HEK293 (cell line): ENCODE measurements around the gene PDE6B.

Experiments
- CTCF ChIA-PET: fragments of 350-600 bp; formaldehyde crosslinking; extraction: SDS; loops from one replicate; lab custom pipeline; 2021; ENCODE audit warnings: antibody characterized with exemption; lab: Yijun Ruan, JAX
- POLR2A ChIA-PET: fragments of 300-600 bp; formaldehyde crosslinking; extraction: SDS; loops from one replicate; lab custom pipeline; 2020; ENCODE audit warnings: antibody characterized with exemption, inconsistent platforms; lab: Yijun Ruan, JAX
- H3K27ac ChIP-seq: fragments of 200-500 bp; sonication (Bioruptor generic); 2 replicates; pipeline ENCODE4 v1.5.1; 2014; ENCODE audit warnings: low read depth, low read length, control low read depth, inconsistent platforms; ENCODE audit errors: extremely low read depth
- H3K36me3 ChIP-seq, 2 experiments: fragments of 200-500 bp in 1 of 2; sonication (Bioruptor generic) in 1 of 2; 1 replicate in 1 of 2; 2 replicates in 1 of 2; pipeline ENCODE4 v1.5.1; 2014 to 2017; ENCODE audit warnings: inconsistent platforms in 2 of 2, low read length in 2 of 2; ENCODE audit not compliant: control insufficient read depth in 2 of 2, insufficient read depth in 1 of 2
- H3K4me1 ChIP-seq: fragments of 200-500 bp; sonication (Bioruptor generic); 2 replicates; pipeline ENCODE4 v1.5.1; 2014; ENCODE audit warnings: mild to moderate bottlenecking, low read length, inconsistent platforms; ENCODE audit not compliant: control insufficient read depth, insufficient read depth
- H3K4me3 ChIP-seq: 2 replicates; pipeline ENCODE4 v1.5.1; 2011; ENCODE audit warnings: low read depth, mild to moderate bottlenecking, control low read depth, low read length, moderate library complexity
- H3K9me3 ChIP-seq: fragments of 200-500 bp; sonication (Bioruptor generic); 2 replicates; pipeline ENCODE4 v1.5.1; 2014; ENCODE audit warnings: low read depth, low read length, inconsistent platforms; ENCODE audit not compliant: control insufficient read depth, insufficient read depth
- BCL11A ChIP-seq: fragments of 450-650 bp; formaldehyde crosslinking; IDR thresholded peaks from 2 replicates; pipeline ENCODE4 v1.5.1; 2016; ENCODE audit warnings: low read depth, missing biosample characterization, missing genetic modification characterization
- CTCF ChIP-seq: fragments of 450-650 bp; formaldehyde crosslinking; IDR thresholded peaks from 2 replicates; pipeline ENCODE4 v1.5.1; 2016; ENCODE audit warnings: missing biosample characterization, missing genetic modification characterization
- GLIS1 ChIP-seq: fragments of 450-650 bp; formaldehyde crosslinking; IDR thresholded peaks from 2 replicates; pipeline ENCODE4 v1.5.1; 2016; ENCODE audit warnings: missing biosample characterization, missing genetic modification characterization
- KLF1 ChIP-seq: fragments of 450-650 bp; formaldehyde crosslinking; IDR thresholded peaks from 2 replicates; pipeline ENCODE4 v1.5.1; 2016; ENCODE audit warnings: missing biosample characterization, missing genetic modification characterization
- SCRT2 ChIP-seq: fragments of 450-650 bp; formaldehyde crosslinking; IDR thresholded peaks from 2 replicates; pipeline ENCODE4 v1.5.1; 2016; ENCODE audit warnings: missing biosample characterization, missing genetic modification characterization
- ZBTB1 ChIP-seq: fragments of 450-650 bp; formaldehyde crosslinking; IDR thresholded peaks from 2 replicates; pipeline ENCODE4 v1.5.1; 2016; ENCODE audit warnings: missing biosample characterization, missing genetic modification characterization
- ZBTB11 ChIP-seq: fragments of 450-650 bp; formaldehyde crosslinking; conservative IDR thresholded peaks from 2 replicates; pipeline ENCODE4 v1.5.1; 2016; ENCODE audit warnings: low read depth, missing biosample characterization, missing genetic modification characterization
- ZNF302 ChIP-seq: fragments of 450-650 bp; formaldehyde crosslinking; IDR thresholded peaks from 2 replicates; pipeline ENCODE4 v1.5.1; 2016; ENCODE audit warnings: missing biosample characterization, missing genetic modification characterization, low read depth
- ZNF341 ChIP-seq: fragments of 450-650 bp; formaldehyde crosslinking; IDR thresholded peaks from 2 replicates; pipeline ENCODE4; 2016; ENCODE audit warnings: low read depth, missing biosample characterization, missing genetic modification characterization
- ZNF585B ChIP-seq: fragments of 450-650 bp; formaldehyde crosslinking; IDR thresholded peaks from 2 replicates; pipeline ENCODE4 v1.5.1; 2016; ENCODE audit warnings: missing biosample characterization, missing genetic modification characterization
- ZNF600 ChIP-seq: fragments of 450-650 bp; formaldehyde crosslinking; IDR thresholded peaks from 2 replicates; pipeline ENCODE4 v1.5.1; 2016; ENCODE audit warnings: missing biosample characterization, missing genetic modification characterization
- TF ChIP-seq, protein P1 (sequence below): fragments of 450-650 bp; formaldehyde crosslinking; IDR thresholded peaks from 2 replicates; pipeline ENCODE4 v1.5.1; 2016; ENCODE audit warnings: missing biosample characterization, missing genetic modification characterization, borderline replicate concordance

The PDE6B gene

GRCh38 chr4:699816-700580, 74.6 kb downstream of the PDE6B start:
- ChIA-PET CTCF (interaction anchor here (0.8 to 1.4 kb wide), 2 partner anchors 15 to 16 kb away, joined by 3 to 6 read pairs; no protein-coding TSS in a partner anchor), POLR2A (no interaction called here)
- TF ChIP-seq SCRT2 (tag by site-specific recombination), result no peak
- TF ChIP-seq ZNF341 (tag by site-specific recombination), result no peak
- peak; percentile 84 for TF ChIP-seq GLIS1 (tag by site-specific recombination)
- Histone ChIP-seq H3K36me3 (no peaks in the 10 kb centered on the region), H3K9me3 (no peaks in the 10 kb centered on the region), H3K27ac (no peak overlapping the region), H3K4me3 (no peak overlapping the region), H3K4me1 (no peaks in the 10 kb centered on the region)

- no peak for TF ChIP-seq ZNF302 (tag by site-specific recombination)
- 0 out of 2 replicates have a peak, but pooled peaks have one; percentile 15 for TF ChIP-seq ZNF341 (tag by site-specific recombination)
- no peak for TF ChIP-seq ZBTB1
- no peak for TF ChIP-seq BCL11A
- no peak for TF ChIP-seq ZNF585B
- no peak for TF ChIP-seq CTCF (tag by site-specific recombination)
- CTCF ChIA-PET, result interaction anchor here (0.7 to 1.4 kb wide), 3 partner anchors 16 to 98 kb away, joined by 3 to 6 read pairs (median 3); no protein-coding TSS in a partner anchor
- no peaks in the 10 kb centered on the region for H3K4me1 ChIP-seq
Observed at GRCh38 chr4:700587-701264, 75.4 kb downstream of the PDE6B start.

DNA sequence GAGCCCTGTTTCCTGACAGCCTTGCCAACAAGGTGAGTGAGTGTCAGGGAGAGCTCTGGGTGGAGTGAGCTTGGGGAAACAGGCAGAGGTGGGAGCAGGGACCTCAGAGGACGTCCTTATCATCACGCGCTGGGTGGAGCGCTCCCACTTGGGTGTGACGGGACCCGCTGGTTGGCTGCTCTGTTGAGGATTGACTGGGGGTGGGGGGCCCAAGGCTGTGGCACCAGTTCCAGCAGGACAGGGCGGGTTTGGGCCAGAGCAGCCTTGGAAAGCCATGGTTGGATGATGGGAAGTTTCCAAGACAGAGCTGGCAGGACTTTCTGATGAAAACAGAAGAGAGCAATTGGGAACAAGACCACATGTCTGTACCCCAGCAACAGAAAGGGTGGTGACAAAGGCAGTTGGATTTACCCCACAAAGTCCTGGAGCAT, 77.3 kb downstream of the PDE6B start:
- H3K4me1 ChIP-seq, result no peaks in the 10 kb centered on the region
- no peaks in the 10 kb centered on the region for H3K9me3 ChIP-seq
- TF ChIP-seq ZNF600 (tag by site-specific recombination) (no peak), KLF1 (tag by site-specific recombination) (peak; percentile 77)
- no peak overlapping the region for H3K4me3 ChIP-seq
- POLR2A ChIA-PET, result no interaction called here
- no peaks in the 10 kb centered on the region for H3K36me3 ChIP-seq
- H3K27ac ChIP-seq, result no peak overlapping the region
- CTCF ChIA-PET, result interaction anchor here (1.0 kb wide), 1 partner anchor 11 kb away, joined by 3 read pairs; no protein-coding TSS in a partner anchor

More at GRCh38 chr4:700587-701264, 75.4 kb downstream of the PDE6B start:
- Histone ChIP-seq H3K36me3 (no peaks in the 10 kb centered on the region), H3K9me3 (no peaks in the 10 kb centered on the region), H3K27ac (no peak overlapping the region), H3K4me3 (no peak overlapping the region)
- POLR2A ChIA-PET, result no interaction called here

- CTCF ChIA-PET, result no interaction called here
Observed at GRCh38 chr4:703336-704197, 78.2 kb downstream of the PDE6B start.

More at GRCh38 chr4:703336-704197, 78.2 kb downstream of the PDE6B start:
- Histone ChIP-seq H3K4me3 (no peak overlapping the region), H3K9me3 (no peaks in the 10 kb centered on the region), H3K36me3 (peaks cover 0 to 5% of the 10 kb centered on the region in 2 experiments; a peak in 1 of 3 replicates), H3K27ac (no peak overlapping the region), H3K4me1 (no peaks in the 10 kb centered on the region)
- TF ChIP-seq ZBTB11 (tag by site-specific recombination), result no peak
- TF ChIP-seq, protein P1, sequence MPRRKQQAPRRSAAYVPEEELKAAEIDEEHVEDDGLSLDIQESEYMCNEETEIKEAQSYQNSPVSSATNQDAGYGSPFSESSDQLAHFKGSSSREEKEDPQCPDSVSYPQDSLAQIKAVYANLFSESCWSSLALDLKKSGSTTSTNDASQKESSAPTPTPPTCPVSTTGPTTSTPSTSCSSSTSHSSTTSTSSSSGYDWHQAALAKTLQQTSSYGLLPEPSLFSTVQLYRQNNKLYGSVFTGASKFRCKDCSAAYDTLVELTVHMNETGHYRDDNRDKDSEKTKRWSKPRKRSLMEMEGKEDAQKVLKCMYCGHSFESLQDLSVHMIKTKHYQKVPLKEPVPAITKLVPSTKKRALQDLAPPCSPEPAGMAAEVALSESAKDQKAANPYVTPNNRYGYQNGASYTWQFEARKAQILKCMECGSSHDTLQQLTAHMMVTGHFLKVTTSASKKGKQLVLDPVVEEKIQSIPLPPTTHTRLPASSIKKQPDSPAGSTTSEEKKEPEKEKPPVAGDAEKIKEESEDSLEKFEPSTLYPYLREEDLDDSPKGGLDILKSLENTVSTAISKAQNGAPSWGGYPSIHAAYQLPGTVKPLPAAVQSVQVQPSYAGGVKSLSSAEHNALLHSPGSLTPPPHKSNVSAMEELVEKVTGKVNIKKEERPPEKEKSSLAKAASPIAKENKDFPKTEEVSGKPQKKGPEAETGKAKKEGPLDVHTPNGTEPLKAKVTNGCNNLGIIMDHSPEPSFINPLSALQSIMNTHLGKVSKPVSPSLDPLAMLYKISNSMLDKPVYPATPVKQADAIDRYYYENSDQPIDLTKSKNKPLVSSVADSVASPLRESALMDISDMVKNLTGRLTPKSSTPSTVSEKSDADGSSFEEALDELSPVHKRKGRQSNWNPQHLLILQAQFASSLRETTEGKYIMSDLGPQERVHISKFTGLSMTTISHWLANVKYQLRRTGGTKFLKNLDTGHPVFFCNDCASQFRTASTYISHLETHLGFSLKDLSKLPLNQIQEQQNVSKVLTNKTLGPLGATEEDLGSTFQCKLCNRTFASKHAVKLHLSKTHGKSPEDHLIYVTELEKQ (tag by site-specific recombination), result no peak
- POLR2A ChIA-PET, result no interaction called here
